Stimulated activated effector memory CD8-positive, alpha-beta T cell treated with anti-CD3 and anti-CD28 coated beads, Interleukin-12 subunit alpha, Interleukin-12 subunit beta, amount 100 ng/mL, for 72 hours (primary cell): ENCODE results near the gene ZNF280A.
"Not testable (repeated sequence)": the region's sequence is repeated elsewhere in the genome, so short reads cannot be mapped to it uniquely, and the experiment has no call there.

Source experiments
- ATAC-seq: fragments of 150-1000 bp; cut with Tn5 transposase; 2 replicates; pipeline ENCODE4 v1.10.0; 2021
- DNase-seq, 2 donors: peaks; one replicate each; pipeline ENCODE4 v3.0.0; 2021 to 2022; ENCODE audit warnings: low spot score in 2 of 2
- H3K27ac Mint-ChIP-seq: one replicate; pipeline ENCODE4 v1.8.0; 2022; ENCODE audit warnings: mild to moderate bottlenecking, mixed read lengths
- H3K36me3 Mint-ChIP-seq: one replicate; pipeline ENCODE4 v1.8.0; 2022; ENCODE audit warnings: mild to moderate bottlenecking, mixed read lengths
- H3K4me1 Mint-ChIP-seq: one replicate; pipeline ENCODE4 v1.8.0; 2022; ENCODE audit warnings: mixed read lengths
- H3K4me3 Mint-ChIP-seq: one replicate; pipeline ENCODE4 v1.8.0; 2022; ENCODE audit warnings: mild to moderate bottlenecking, mixed read lengths
- H3K9me3 Mint-ChIP-seq: one replicate; pipeline ENCODE4 v1.8.0; 2022; ENCODE audit warnings: mixed read lengths

ZNF280A gene

GRCh38 chr22:22531770-22532546 is 11.9 kb upstream of the ZNF280A start:
- DNase-seq (no peak), ATAC-seq (no peak)
- Mint-ChIP-seq H3K27ac (no peak overlapping the region), H3K4me1 (no peaks in the 10 kb centered on the region), H3K36me3 (no peaks in the 10 kb centered on the region), H3K4me3 (no peak overlapping the region), H3K9me3 (no peaks in the 10 kb centered on the region)

GRCh38 chr22:22528780-22529179 is 8.7 kb upstream of the ZNF280A start:
- ATAC-seq (no peak), DNase-seq (no peak)
- Mint-ChIP-seq H3K4me1 (no peaks in the 10 kb centered on the region), H3K9me3 (no peaks in the 10 kb centered on the region), H3K27ac (no peak overlapping the region), H3K36me3 (no peaks in the 10 kb centered on the region), H3K4me3 (no peak overlapping the region)

GRCh38 chr22:22527312-22527711 is 7.2 kb upstream of the ZNF280A start:
- no peak for DNase-seq
- no peak for ATAC-seq
- H3K27ac Mint-ChIP-seq, result no peak overlapping the region
- H3K9me3 Mint-ChIP-seq, result no peaks in the 10 kb centered on the region
- no peaks in the 10 kb centered on the region for H3K4me1 Mint-ChIP-seq
- no peaks in the 10 kb centered on the region for H3K36me3 Mint-ChIP-seq
- no peak overlapping the region for H3K4me3 Mint-ChIP-seq

GRCh38 chr22:22526125-22526912 is 6.2 kb upstream of the ZNF280A start:
- no peak overlapping the region for H3K27ac Mint-ChIP-seq

GRCh38 chr22:22523494-22523893 is 3.4 kb upstream of the ZNF280A start:
- no peak overlapping the region for H3K27ac Mint-ChIP-seq
- ATAC-seq (no peak), DNase-seq (no peak)
- H3K4me3 Mint-ChIP-seq, result no peak overlapping the region
- no peaks in the 10 kb centered on the region for H3K9me3 Mint-ChIP-seq
- no peaks in the 10 kb centered on the region for H3K36me3 Mint-ChIP-seq
- no peaks in the 10 kb centered on the region for H3K4me1 Mint-ChIP-seq

More at GRCh38 chr22:22526125-22526912, 6.2 kb upstream of the ZNF280A start:
- ATAC-seq (no peak), DNase-seq (no peak)
- Mint-ChIP-seq H3K36me3 (no peaks in the 10 kb centered on the region), H3K4me1 (no peaks in the 10 kb centered on the region), H3K4me3 (no peak overlapping the region), H3K9me3 (no peaks in the 10 kb centered on the region)

- H3K4me3 Mint-ChIP-seq, result no peak overlapping the region
- H3K27ac Mint-ChIP-seq, result no peak overlapping the region
- no peaks in the 10 kb centered on the region for H3K9me3 Mint-ChIP-seq
- ATAC-seq (no peak), DNase-seq (no peak)
- H3K4me1 Mint-ChIP-seq, result no peaks in the 10 kb centered on the region
- no peaks in the 10 kb centered on the region for H3K36me3 Mint-ChIP-seq
Measured at GRCh38 chr22:22521631-22522030, 1.6 kb upstream of the ZNF280A start.

GRCh38 chr22:22520667-22521602 is 865 bp upstream of the ZNF280A start:
- ATAC-seq (no peak), DNase-seq (no peak)
- Mint-ChIP-seq H3K4me3 (no peak overlapping the region), H3K27ac (no peak overlapping the region), H3K4me1 (no peaks in the 10 kb centered on the region), H3K9me3 (no peaks in the 10 kb centered on the region), H3K36me3 (no peaks in the 10 kb centered on the region)

- Mint-ChIP-seq H3K4me3 (no peak overlapping the region), H3K9me3 (no peaks in the 10 kb centered on the region), H3K4me1 (no peaks in the 10 kb centered on the region), H3K36me3 (no peaks in the 10 kb centered on the region), H3K27ac (no peak overlapping the region)
- DNase-seq (no peak), ATAC-seq (no peak)
Measured at GRCh38 chr22:22519591-22519990, 479 bp downstream of the ZNF280A start.

- Mint-ChIP-seq H3K9me3 (no peaks in the 10 kb centered on the region), H3K36me3 (no peaks in the 10 kb centered on the region), H3K4me1 (no peaks in the 10 kb centered on the region), H3K27ac (no peak overlapping the region), H3K4me3 (no peak overlapping the region)
- no peak for DNase-seq
- no peak for ATAC-seq
Measured at GRCh38 chr22:22516992-22517391, 3.1 kb downstream of the ZNF280A start.

- Mint-ChIP-seq H3K4me3 (no peak overlapping the region), H3K27ac (no peak overlapping the region), H3K36me3 (no peaks in the 10 kb centered on the region), H3K9me3 (no peaks in the 10 kb centered on the region), H3K4me1 (no peaks in the 10 kb centered on the region)
- ATAC-seq (no peak), DNase-seq (no peak)
Measured at GRCh38 chr22:22515890-22516289, 4.2 kb downstream of the ZNF280A start.

GRCh38 chr22:22514431-22514830 is 5.6 kb downstream of the ZNF280A start:
- not testable (repeated sequence) for H3K36me3 Mint-ChIP-seq, H3K27ac Mint-ChIP-seq, ATAC-seq, H3K9me3 Mint-ChIP-seq, DNase-seq, H3K4me1 Mint-ChIP-seq, H3K4me3 Mint-ChIP-seq

- no peak overlapping the region for H3K27ac Mint-ChIP-seq
Measured at GRCh38 chr22:22513619-22514018, 6.5 kb downstream of the ZNF280A start.

GRCh38 chr22:22512951-22513350 is 7.1 kb downstream of the ZNF280A start:
- H3K9me3 Mint-ChIP-seq, result peaks cover 6% of the 10 kb centered on the region
- H3K4me1 Mint-ChIP-seq, result peaks cover 3% of the 10 kb centered on the region
- ATAC-seq (no peak), DNase-seq (no peak)
- H3K4me3 Mint-ChIP-seq, result no peak overlapping the region
- no peak overlapping the region for H3K27ac Mint-ChIP-seq
- no peaks in the 10 kb centered on the region for H3K36me3 Mint-ChIP-seq

More at GRCh38 chr22:22513619-22514018, 6.5 kb downstream of the ZNF280A start:
- no peak for ATAC-seq
- peaks cover 6% of the 10 kb centered on the region for H3K9me3 Mint-ChIP-seq
- no peaks in the 10 kb centered on the region for H3K36me3 Mint-ChIP-seq
- DNase-seq, result no peak
- no peak overlapping the region for H3K4me3 Mint-ChIP-seq
- no peaks in the 10 kb centered on the region for H3K4me1 Mint-ChIP-seq

GRCh38 chr22:22510833-22511232 is 9.2 kb downstream of the ZNF280A start:
- not testable (repeated sequence) for H3K36me3 Mint-ChIP-seq, ATAC-seq, DNase-seq, H3K4me3 Mint-ChIP-seq, H3K27ac Mint-ChIP-seq, H3K9me3 Mint-ChIP-seq
- H3K4me1 Mint-ChIP-seq, result peaks cover 15% of the 10 kb centered on the region

GRCh38 chr22:22509912-22510311 is 10.2 kb downstream of the ZNF280A start:
- not testable (repeated sequence) for H3K4me3 Mint-ChIP-seq, H3K27ac Mint-ChIP-seq, DNase-seq, ATAC-seq, H3K9me3 Mint-ChIP-seq
- H3K36me3 Mint-ChIP-seq, result peaks cover 15% of the 10 kb centered on the region
- peaks cover 18% of the 10 kb centered on the region for H3K4me1 Mint-ChIP-seq
